ENCODE results near the gene GGT1.
"Not testable (repeated sequence)": the region's sequence is repeated elsewhere in the genome, so short reads cannot be mapped to it uniquely, and the experiment has no call there.

Gene GGT1

GRCh38 chr22:24602847-24603769 is at the start of gene GGT1:
Gene GGT1, plus strand, starts transcription at chr22:24603193. Its CDS starts 7,889 bp downstream, at chr22:24611082.
- not testable (repeated sequence) for DNase-seq (ENCODE audit: low read depth)

- DNase-seq (ENCODE audit: low read depth), result peak; percentile 3
Measured at GRCh38 chr22:24553597-24554312, 49.2 kb upstream of the GGT1 start.

GRCh38 chr22:24554313-24555164 is 48.5 kb upstream of the GGT1 start, which contains the start of gene GUCD1:
Gene GUCD1, minus strand, starts transcription at chr22:24555138. Its CDS starts 147 bp downstream, at chr22:24554991.
- peak; percentile 21 for DNase-seq (ENCODE audit: low read depth)

- peak; percentile 100 for DNase-seq (ENCODE audit: low read depth)
Measured at GRCh38 chr22:24555165-24556039, 47.6 kb upstream of the GGT1 start, which contains the start of gene SNRPD3. Gene SNRPD3, plus strand, starts transcription at chr22:24555999. Its CDS starts 1,676 bp downstream, at chr22:24557675.

- DNase-seq (ENCODE audit: low read depth), result no peak
Measured at GRCh38 chr22:24559471-24559870, 43.5 kb upstream of the GGT1 start.

- DNase-seq (ENCODE audit: low read depth), result no peak
Measured at GRCh38 chr22:24563246-24563645, 39.7 kb upstream of the GGT1 start.

GRCh38 chr22:24564376-24565058 is 38.5 kb upstream of the GGT1 start:
- no peak for DNase-seq (ENCODE audit: low read depth)

GRCh38 chr22:24565077-24565476 is 37.9 kb upstream of the GGT1 start:
- no peak for DNase-seq (ENCODE audit: low read depth)

GRCh38 chr22:24566899-24567511 is 36.0 kb upstream of the GGT1 start:
- DNase-seq (ENCODE audit: low read depth), result no peak

GRCh38 chr22:24567668-24568067 is 35.3 kb upstream of the GGT1 start:
- no peak for DNase-seq (ENCODE audit: low read depth)

GRCh38 chr22:24571266-24571665 is 31.7 kb upstream of the GGT1 start:
- DNase-seq (ENCODE audit: low read depth), result no peak

- no peak for DNase-seq (ENCODE audit: low read depth)
Measured at GRCh38 chr22:24576778-24577177, 26.2 kb upstream of the GGT1 start.

- DNase-seq (ENCODE audit: low read depth), result no peak
Measured at GRCh38 chr22:24578355-24579257, 24.4 kb upstream of the GGT1 start.

GRCh38 chr22:24579258-24579601 is 23.8 kb upstream of the GGT1 start:
- DNase-seq (ENCODE audit: low read depth), result no peak

GRCh38 chr22:24580276-24580675 is 22.7 kb upstream of the GGT1 start:
- DNase-seq (ENCODE audit: low read depth), result no peak

GRCh38 chr22:24582056-24582814 is 20.8 kb upstream of the GGT1 start:
- DNase-seq (ENCODE audit: low read depth), result no peak

GRCh38 chr22:24583221-24584165 is 19.5 kb upstream of the GGT1 start:
- no peak for DNase-seq (ENCODE audit: low read depth)
